GM18870 (cell line): ENCODE data around the gene SREBF2.

Experiments
- ATAC-seq: cut with Tn5 transposase; IDR thresholded peaks from one replicate; pipeline ENCODE4 v1.9.1; 2021; ENCODE audit warnings: moderate library complexity; ENCODE audit not compliant: unreplicated experiment

The SREBF2 gene

GRCh38 chr22:41906822-41907221 lies 73.9 kb downstream of the SREBF2 start:
- ATAC-seq = no peak

- no peak for ATAC-seq
These were observed 74.8 kb downstream of the SREBF2 start for GRCh38 chr22:41907436-41908401.

- ATAC-seq = no peak
These were observed 75.8 kb downstream of the SREBF2 start for GRCh38 chr22:41908411-41909309.

- ATAC-seq = no peak
These were observed 76.6 kb downstream of the SREBF2 start for GRCh38 chr22:41909310-41910049.

GRCh38 chr22:41910050-41911000 lies 77.4 kb downstream of the SREBF2 start:
- ATAC-seq = no peak

- ATAC-seq = no peak
These were observed 78.2 kb downstream of the SREBF2 start for GRCh38 chr22:41911001-41911611.

GRCh38 chr22:41912338-41913039 lies 79.6 kb downstream of the SREBF2 start:
- ATAC-seq = no peak

GRCh38 chr22:41913040-41913719 lies 80.3 kb downstream of the SREBF2 start:
- no peak for ATAC-seq

GRCh38 chr22:41913842-41914534 lies 81.1 kb downstream of the SREBF2 start:
- no peak for ATAC-seq

GRCh38 chr22:41914611-41915034 lies 81.7 kb downstream of the SREBF2 start:
- ATAC-seq = no peak

GRCh38 chr22:41915035-41915785 lies 82.3 kb downstream of the SREBF2 start, which contains the start of gene SHISA8:
Gene SHISA8 (minus strand): TSS chr22:41915074. CDS start chr22:41914667, 407 bp downstream.
- ATAC-seq = no peak

GRCh38 chr22:41915786-41916493 lies 83.0 kb downstream of the SREBF2 start:
- no peak for ATAC-seq

- no peak for ATAC-seq
These were observed 83.9 kb downstream of the SREBF2 start for GRCh38 chr22:41916745-41917358.

- ATAC-seq = no peak
These were observed 84.5 kb downstream of the SREBF2 start for GRCh38 chr22:41917375-41917902.
